ENCODE results near the gene ZNF408. TPM values are rescaled to one million over a fixed set of nuclear protein-coding genes. Genes with fewer than 3 reads are reported as not detected.
A peak's percentile ranks its signal among the peaks of the same experiment; 100 is the strongest.

Gene ZNF408
- total and polyA plus RNA-seq, 2 of the 13 experiments (the other 11 are each of a cell fraction or from before 2014, with no cell fraction given): 11.2 to 12.5 TPM

DNA sequence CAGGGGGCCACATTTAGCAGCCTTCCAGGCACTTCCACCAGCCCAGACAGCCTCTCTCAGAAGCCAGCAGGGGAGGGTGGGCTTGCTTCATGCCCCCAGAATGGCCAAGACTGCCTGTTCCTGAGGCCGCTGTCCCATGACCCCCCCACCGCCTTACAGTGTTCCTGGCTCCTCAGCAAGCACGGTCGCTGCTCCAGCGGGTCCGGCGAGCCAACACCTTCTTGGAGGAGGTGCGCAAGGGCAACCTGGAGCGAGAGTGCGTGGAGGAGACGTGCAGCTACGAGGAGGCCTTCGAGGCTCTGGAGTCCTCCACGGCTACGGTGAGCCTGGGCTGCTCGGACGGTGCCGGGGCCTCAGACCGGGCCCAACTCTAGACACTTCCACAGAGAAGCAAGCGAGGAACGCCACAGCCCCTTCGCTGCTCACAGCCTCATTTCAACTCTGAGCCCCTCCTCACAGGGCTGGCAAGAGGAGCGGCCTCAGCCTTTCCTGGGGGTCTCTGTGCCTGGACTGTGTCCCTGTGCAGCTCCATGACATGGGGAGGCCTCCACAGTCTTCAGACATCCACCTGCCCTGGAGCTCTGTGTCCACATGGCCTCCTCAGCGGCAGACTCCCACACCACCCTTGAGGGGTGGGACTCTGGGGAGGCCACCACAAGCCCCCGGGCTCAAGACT is 18.9 kb downstream of the ZNF408 start (continued):
- TF ChIP-seq, protein P1, sequence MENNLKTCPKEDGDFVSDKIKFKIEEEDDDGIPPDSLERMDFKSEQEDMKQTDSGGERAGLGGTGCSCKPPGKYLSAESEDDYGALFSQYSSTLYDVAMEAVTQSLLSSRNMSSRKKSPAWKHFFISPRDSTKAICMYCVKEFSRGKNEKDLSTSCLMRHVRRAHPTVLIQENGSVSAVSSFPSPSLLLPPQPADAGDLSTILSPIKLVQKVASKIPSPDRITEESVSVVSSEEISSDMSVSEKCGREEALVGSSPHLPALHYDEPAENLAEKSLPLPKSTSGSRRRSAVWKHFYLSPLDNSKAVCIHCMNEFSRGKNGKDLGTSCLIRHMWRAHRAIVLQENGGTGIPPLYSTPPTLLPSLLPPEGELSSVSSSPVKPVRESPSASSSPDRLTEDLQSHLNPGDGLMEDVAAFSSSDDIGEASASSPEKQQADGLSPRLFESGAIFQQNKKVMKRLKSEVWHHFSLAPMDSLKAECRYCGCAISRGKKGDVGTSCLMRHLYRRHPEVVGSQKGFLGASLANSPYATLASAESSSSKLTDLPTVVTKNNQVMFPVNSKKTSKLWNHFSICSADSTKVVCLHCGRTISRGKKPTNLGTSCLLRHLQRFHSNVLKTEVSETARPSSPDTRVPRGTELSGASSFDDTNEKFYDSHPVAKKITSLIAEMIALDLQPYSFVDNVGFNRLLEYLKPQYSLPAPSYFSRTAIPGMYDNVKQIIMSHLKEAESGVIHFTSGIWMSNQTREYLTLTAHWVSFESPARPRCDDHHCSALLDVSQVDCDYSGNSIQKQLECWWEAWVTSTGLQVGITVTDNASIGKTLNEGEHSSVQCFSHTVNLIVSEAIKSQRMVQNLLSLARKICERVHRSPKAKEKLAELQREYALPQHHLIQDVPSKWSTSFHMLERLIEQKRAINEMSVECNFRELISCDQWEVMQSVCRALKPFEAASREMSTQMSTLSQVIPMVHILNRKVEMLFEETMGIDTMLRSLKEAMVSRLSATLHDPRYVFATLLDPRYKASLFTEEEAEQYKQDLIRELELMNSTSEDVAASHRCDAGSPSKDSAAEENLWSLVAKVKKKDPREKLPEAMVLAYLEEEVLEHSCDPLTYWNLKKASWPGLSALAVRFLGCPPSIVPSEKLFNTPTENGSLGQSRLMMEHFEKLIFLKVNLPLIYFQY (CRISPR knock-in tag; IDR thresholded peaks at IDR 0.05; ENCODE audit: borderline replicate concordance): no peak
- TF ChIP-seq ATF7-NPFF (CRISPR knock-in tag; IDR thresholded peaks at IDR 0.05; ENCODE audit: low read depth): 0 out of 2 replicates have a peak, but pooled peaks have one; percentile 57
- TF ChIP-seq, protein P2, sequence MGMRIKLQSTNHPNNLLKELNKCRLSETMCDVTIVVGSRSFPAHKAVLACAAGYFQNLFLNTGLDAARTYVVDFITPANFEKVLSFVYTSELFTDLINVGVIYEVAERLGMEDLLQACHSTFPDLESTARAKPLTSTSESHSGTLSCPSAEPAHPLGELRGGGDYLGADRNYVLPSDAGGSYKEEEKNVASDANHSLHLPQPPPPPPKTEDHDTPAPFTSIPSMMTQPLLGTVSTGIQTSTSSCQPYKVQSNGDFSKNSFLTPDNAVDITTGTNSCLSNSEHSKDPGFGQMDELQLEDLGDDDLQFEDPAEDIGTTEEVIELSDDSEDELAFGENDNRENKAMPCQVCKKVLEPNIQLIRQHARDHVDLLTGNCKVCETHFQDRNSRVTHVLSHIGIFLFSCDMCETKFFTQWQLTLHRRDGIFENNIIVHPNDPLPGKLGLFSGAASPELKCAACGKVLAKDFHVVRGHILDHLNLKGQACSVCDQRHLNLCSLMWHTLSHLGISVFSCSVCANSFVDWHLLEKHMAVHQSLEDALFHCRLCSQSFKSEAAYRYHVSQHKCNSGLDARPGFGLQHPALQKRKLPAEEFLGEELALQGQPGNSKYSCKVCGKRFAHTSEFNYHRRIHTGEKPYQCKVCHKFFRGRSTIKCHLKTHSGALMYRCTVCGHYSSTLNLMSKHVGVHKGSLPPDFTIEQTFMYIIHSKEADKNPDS (CRISPR knock-in tag; IDR thresholded peaks at IDR 0.05): no peak
- no peak for TF ChIP-seq TCF7L2 (IDR thresholded peaks at IDR 0.05; ENCODE audit: low read depth, low read length)
- 0 out of 2 replicates have a peak, but pooled peaks have one; percentile 2 for TF ChIP-seq KLF12 (CRISPR knock-in tag; IDR thresholded peaks at IDR 0.05; ENCODE audit: borderline replicate concordance)
- TF ChIP-seq RXRA (CRISPR knock-in tag; IDR thresholded peaks at IDR 0.05): no peak
- peak; percentile 86 for TF ChIP-seq PAF1 (CRISPR knock-in tag; IDR thresholded peaks at IDR 0.05)
- TF ChIP-seq, protein P3, sequence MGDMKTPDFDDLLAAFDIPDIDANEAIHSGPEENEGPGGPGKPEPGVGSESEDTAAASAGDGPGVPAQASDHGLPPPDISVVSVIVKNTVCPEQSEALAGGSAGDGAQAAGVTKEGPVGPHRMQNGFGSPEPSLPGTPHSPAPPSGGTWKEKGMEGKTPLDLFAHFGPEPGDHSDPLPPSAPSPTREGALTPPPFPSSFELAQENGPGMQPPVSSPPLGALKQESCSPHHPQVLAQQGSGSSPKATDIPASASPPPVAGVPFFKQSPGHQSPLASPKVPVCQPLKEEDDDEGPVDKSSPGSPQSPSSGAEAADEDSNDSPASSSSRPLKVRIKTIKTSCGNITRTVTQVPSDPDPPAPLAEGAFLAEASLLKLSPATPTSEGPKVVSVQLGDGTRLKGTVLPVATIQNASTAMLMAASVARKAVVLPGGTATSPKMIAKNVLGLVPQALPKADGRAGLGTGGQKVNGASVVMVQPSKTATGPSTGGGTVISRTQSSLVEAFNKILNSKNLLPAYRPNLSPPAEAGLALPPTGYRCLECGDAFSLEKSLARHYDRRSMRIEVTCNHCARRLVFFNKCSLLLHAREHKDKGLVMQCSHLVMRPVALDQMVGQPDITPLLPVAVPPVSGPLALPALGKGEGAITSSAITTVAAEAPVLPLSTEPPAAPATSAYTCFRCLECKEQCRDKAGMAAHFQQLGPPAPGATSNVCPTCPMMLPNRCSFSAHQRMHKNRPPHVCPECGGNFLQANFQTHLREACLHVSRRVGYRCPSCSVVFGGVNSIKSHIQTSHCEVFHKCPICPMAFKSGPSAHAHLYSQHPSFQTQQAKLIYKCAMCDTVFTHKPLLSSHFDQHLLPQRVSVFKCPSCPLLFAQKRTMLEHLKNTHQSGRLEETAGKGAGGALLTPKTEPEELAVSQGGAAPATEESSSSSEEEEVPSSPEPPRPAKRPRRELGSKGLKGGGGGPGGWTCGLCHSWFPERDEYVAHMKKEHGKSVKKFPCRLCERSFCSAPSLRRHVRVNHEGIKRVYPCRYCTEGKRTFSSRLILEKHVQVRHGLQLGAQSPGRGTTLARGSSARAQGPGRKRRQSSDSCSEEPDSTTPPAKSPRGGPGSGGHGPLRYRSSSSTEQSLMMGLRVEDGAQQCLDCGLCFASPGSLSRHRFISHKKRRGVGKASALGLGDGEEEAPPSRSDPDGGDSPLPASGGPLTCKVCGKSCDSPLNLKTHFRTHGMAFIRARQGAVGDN (CRISPR knock-in tag; IDR thresholded peaks at IDR 0.05): peak; percentile 91
- TF ChIP-seq FOXM1 (CRISPR knock-in tag; IDR thresholded peaks at IDR 0.05): no peak
- no peak for TF ChIP-seq FOXK2 (IDR thresholded peaks at IDR 0.05)
- TF ChIP-seq, protein P4, sequence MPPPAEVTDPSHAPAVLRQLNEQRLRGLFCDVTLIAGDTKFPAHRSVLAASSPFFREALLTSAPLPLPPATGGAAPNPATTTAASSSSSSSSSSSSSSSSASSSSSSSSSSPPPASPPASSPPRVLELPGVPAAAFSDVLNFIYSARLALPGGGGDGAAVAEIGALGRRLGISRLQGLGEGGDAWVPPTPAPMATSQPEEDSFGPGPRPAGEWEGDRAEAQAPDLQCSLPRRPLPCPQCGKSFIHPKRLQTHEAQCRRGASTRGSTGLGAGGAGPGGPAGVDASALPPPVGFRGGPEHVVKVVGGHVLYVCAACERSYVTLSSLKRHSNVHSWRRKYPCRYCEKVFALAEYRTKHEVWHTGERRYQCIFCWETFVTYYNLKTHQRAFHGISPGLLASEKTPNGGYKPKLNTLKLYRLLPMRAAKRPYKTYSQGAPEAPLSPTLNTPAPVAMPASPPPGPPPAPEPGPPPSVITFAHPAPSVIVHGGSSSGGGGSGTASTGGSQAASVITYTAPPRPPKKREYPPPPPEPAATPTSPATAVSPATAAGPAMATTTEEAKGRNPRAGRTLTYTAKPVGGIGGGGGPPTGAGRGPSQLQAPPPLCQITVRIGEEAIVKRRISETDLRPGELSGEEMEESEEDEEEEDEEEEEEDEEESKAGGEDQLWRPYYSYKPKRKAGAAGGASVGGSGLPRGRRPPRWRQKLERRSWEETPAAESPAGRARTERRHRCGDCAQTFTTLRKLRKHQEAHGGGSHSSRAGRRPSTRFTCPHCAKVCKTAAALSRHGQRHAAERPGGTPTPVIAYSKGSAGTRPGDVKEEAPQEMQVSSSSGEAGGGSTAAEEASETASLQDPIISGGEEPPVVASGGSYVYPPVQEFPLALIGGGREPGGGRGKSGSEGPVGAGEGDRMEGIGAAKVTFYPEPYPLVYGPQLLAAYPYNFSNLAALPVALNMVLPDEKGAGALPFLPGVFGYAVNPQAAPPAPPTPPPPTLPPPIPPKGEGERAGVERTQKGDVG (CRISPR knock-in tag; IDR thresholded peaks at IDR 0.05; ENCODE audit: borderline replicate concordance): 0 out of 2 replicates have a peak, but pooled peaks have one; percentile 6
- TF ChIP-seq FOXP1 (IDR thresholded peaks at IDR 0.05): no peak
- no peak for TF ChIP-seq FOXP1 (CRISPR knock-in tag; IDR thresholded peaks at IDR 0.05)
- peak; percentile 54; the same call in 1 of the 2 replicates for TF ChIP-seq ARNTL (CRISPR knock-in tag; IDR thresholded peaks at IDR 0.05)
- TF ChIP-seq, protein P5, sequence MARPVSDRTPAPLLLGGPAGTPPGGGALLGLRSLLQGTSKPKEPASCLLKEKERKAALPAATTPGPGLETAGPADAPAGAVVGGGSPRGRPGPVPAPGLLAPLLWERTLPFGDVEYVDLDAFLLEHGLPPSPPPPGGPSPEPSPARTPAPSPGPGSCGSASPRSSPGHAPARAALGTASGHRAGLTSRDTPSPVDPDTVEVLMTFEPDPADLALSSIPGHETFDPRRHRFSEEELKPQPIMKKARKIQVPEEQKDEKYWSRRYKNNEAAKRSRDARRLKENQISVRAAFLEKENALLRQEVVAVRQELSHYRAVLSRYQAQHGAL (CRISPR knock-in tag; IDR thresholded peaks at IDR 0.05; ENCODE audit: not compliant biosample characterization): no peak
